GM06990 (cell line): ENCODE data around the gene TEX55.

Source experiments
- DNase-seq: peaks from one replicate; pipeline ENCODE4 v3.0.0-alpha.2; 2011; ENCODE audit not compliant: insufficient read length; ENCODE audit errors: extremely low read depth
- H3K27me3 ChIP-seq: replicated peaks from 2 replicates; pipeline ENCODE4 v1.6.0; 2011; ENCODE audit warnings: low read length; ENCODE audit not compliant: control insufficient read depth, insufficient read depth
- H3K36me3 ChIP-seq: 2 replicates; pipeline ENCODE4 v1.5.1; 2011; ENCODE audit warnings: low read length; ENCODE audit not compliant: control insufficient read depth, insufficient read depth
- H3K4me3 ChIP-seq: replicated peaks from 2 replicates; pipeline ENCODE4 v1.5.1; 2011; ENCODE audit warnings: low read depth, mild to moderate bottlenecking, control low read depth, low read length
- CTCF ChIP-seq: IDR thresholded peaks from 2 replicates; pipeline ENCODE4 v1.5.1; 2011; ENCODE audit warnings: low read length, control low read depth, mild to moderate bottlenecking, inconsistent platforms; ENCODE audit not compliant: insufficient read depth, poor library complexity, severe bottlenecking

Gene TEX55

GRCh38 chr3:119140466-119140865, 5.5 kb upstream of the TEX55 start:
- TF ChIP-seq CTCF, result no peak
- Histone ChIP-seq H3K27me3 (no peaks in the 10 kb centered on the region), H3K36me3 (no peaks in the 10 kb centered on the region), H3K4me3 (no peak overlapping the region)
- no peak for DNase-seq

GRCh38 chr3:119145128-119145499, 851 bp upstream of the TEX55 start:
- no peaks in the 10 kb centered on the region for H3K27me3 ChIP-seq
- no peak for DNase-seq
- TF ChIP-seq CTCF, result no peak
- no peaks in the 10 kb centered on the region for H3K36me3 ChIP-seq
- no peak overlapping the region for H3K4me3 ChIP-seq

- TF ChIP-seq CTCF, result no peak
- Histone ChIP-seq H3K27me3 (no peaks in the 10 kb centered on the region), H3K36me3 (no peaks in the 10 kb centered on the region), H3K4me3 (no peak overlapping the region)
- no peak for DNase-seq
Observed at GRCh38 chr3:119146578-119147375, 812 bp downstream of the TEX55 start.

GRCh38 chr3:119147494-119147893, 1.5 kb downstream of the TEX55 start:
- no peak for DNase-seq
- H3K27me3 ChIP-seq, result no peaks in the 10 kb centered on the region
- H3K36me3 ChIP-seq, result no peaks in the 10 kb centered on the region
- no peak for TF ChIP-seq CTCF
- no peak overlapping the region for H3K4me3 ChIP-seq

GRCh38 chr3:119148493-119149180, 2.7 kb downstream of the TEX55 start:
- H3K27me3 ChIP-seq, result no peaks in the 10 kb centered on the region
- H3K4me3 ChIP-seq, result no peak overlapping the region
- no peak for TF ChIP-seq CTCF
- DNase-seq, result no peak
- no peaks in the 10 kb centered on the region for H3K36me3 ChIP-seq
